IMR-90 (cell line): ENCODE results near the gene ARL6IP6. TPM values are rescaled to one million over a fixed set of nuclear protein-coding genes. Genes with fewer than 3 reads are reported as not detected.

Source experiments
- ATAC-seq: fragments of 200-7000 bp; cut with Tn5 transposase; 2 replicates; pipeline ENCODE4 v1.9.1; 2020; ENCODE audit warnings: low read depth, mild to moderate bottlenecking, moderate library complexity
- BruUV-seq: library from RNA; stranded (reverse); fragments of 400-500 nt; replicated peaks from 2 replicates; lab custom pipeline; 2021; lab: Mats Ljungman, UMichigan
- CTCF ChIA-PET: fragments of 300-600 bp; formaldehyde crosslinking; extraction: SDS; loops from one replicate; lab custom pipeline; 2021; ENCODE audit warnings: antibody characterized with exemption; lab: Yijun Ruan, JAX
- POLR2A ChIA-PET: fragments of 300-600 bp; sonication (Branson Sonifier 250); formaldehyde crosslinking; loops from one replicate; lab custom pipeline; 2022; ENCODE audit warnings: antibody characterized with exemption; ENCODE audit not compliant: unreplicated experiment; lab: Charles Lee
- DNase-seq: peaks from one replicate; pipeline ENCODE4 v3.0.0; 2013
- H2AFZ ChIP-seq: replicated peaks from 2 replicates; pipeline ENCODE3; 2013; ENCODE audit warnings: low read length, mild to moderate bottlenecking; ENCODE audit not compliant: poor library complexity
- H2AK5ac ChIP-seq: 2 replicates; pipeline ENCODE4 v1.6.1; 2013; ENCODE audit warnings: low read depth, low read length, inconsistent platforms
- H2AK9ac ChIP-seq: replicated peaks from 2 replicates; pipeline ENCODE3; 2013; ENCODE audit warnings: mild to moderate bottlenecking, low read depth, low read length, moderate library complexity; ENCODE audit not compliant: poor library complexity
- H2BK120ac ChIP-seq: 2 replicates; pipeline ENCODE4 v1.6.1; 2013; ENCODE audit warnings: low read depth, low read length, inconsistent platforms
- H2BK15ac ChIP-seq: 3 replicates; pipeline ENCODE4 v1.6.1; 2013; ENCODE audit warnings: low read depth, low read length, inconsistent platforms
- H2BK20ac ChIP-seq: 2 replicates; pipeline ENCODE4 v1.6.1; 2013; ENCODE audit warnings: low read depth, mild to moderate bottlenecking, inconsistent platforms, low read length, moderate library complexity
- H2BK5ac ChIP-seq: 2 replicates; pipeline ENCODE4 v1.6.1; 2013; ENCODE audit warnings: mild to moderate bottlenecking, low read depth, low read length, inconsistent platforms; ENCODE audit not compliant: poor library complexity, severe bottlenecking
- H3K14ac ChIP-seq: replicated peaks from 2 replicates; pipeline ENCODE4 v1.6.1; 2013; ENCODE audit warnings: low read depth, low read length, inconsistent platforms
- H3K18ac ChIP-seq: 2 replicates; pipeline ENCODE4 v1.6.1; 2013; ENCODE audit warnings: low read depth, low read length, control low read depth
- H3K23ac ChIP-seq: 2 replicates; pipeline ENCODE4 v1.6.1; 2013; ENCODE audit warnings: low read depth, low read length, inconsistent platforms
- H3K27ac ChIP-seq: 2 replicates; pipeline ENCODE4 v1.5.1; 2013; ENCODE audit warnings: mild to moderate bottlenecking, control low read depth, low read length; ENCODE audit not compliant: insufficient read depth
- H3K27me3 ChIP-seq: 2 replicates; pipeline ENCODE4 v1.6.1; 2013; ENCODE audit warnings: low read length; ENCODE audit not compliant: control insufficient read depth, insufficient read depth
- H3K36me3 ChIP-seq: 2 replicates; pipeline ENCODE4 v1.6.1; 2013; ENCODE audit warnings: low read length, mixed read lengths; ENCODE audit not compliant: control insufficient read depth, insufficient read depth
- H3K4ac ChIP-seq: 2 replicates; pipeline ENCODE4 v1.6.1; 2013; ENCODE audit warnings: low read depth, low read length, inconsistent platforms
- H3K4me1 ChIP-seq: 2 replicates; pipeline ENCODE4 v1.6.1; 2013; ENCODE audit warnings: low read length, mixed read lengths; ENCODE audit not compliant: control insufficient read depth, insufficient read depth
- H3K4me2 ChIP-seq: 2 replicates; pipeline ENCODE4 v1.6.1; 2013; ENCODE audit warnings: low read depth, mild to moderate bottlenecking, control low read depth, low read length, moderate library complexity
- H3K4me3 ChIP-seq: 2 replicates; pipeline ENCODE4 v1.5.1; 2013; ENCODE audit warnings: low read depth, mild to moderate bottlenecking, control low read depth, low read length, moderate library complexity; ENCODE audit not compliant: insufficient read depth
- H3K56ac ChIP-seq: 2 replicates; pipeline ENCODE4 v1.6.1; 2013; ENCODE audit warnings: low read length, inconsistent platforms; ENCODE audit not compliant: insufficient read depth; ENCODE audit errors: extremely low read depth
- H3K79me1 ChIP-seq, 2 experiments: 2 replicates each; pipeline ENCODE4 v1.6.1; 2013; ENCODE audit warnings: low read length in 2 of 2, inconsistent platforms in 1 of 2, low read depth in 1 of 2
- H3K9ac ChIP-seq: 2 replicates; pipeline ENCODE4 v1.6.1; 2013; ENCODE audit warnings: low read depth, low read length, control low read depth
- H3K9me1 ChIP-seq: 2 replicates; pipeline ENCODE4 v1.6.1; 2013; ENCODE audit warnings: low read length, inconsistent platforms; ENCODE audit not compliant: insufficient read depth
- H3K9me3 ChIP-seq: 2 replicates; pipeline ENCODE4 v1.6.1; 2013; ENCODE audit warnings: low read length; ENCODE audit not compliant: control insufficient read depth, insufficient read depth
- H4K20me1 ChIP-seq: 2 replicates; pipeline ENCODE4 v1.6.1; 2013; ENCODE audit warnings: low read length, inconsistent platforms; ENCODE audit not compliant: insufficient read depth
- H4K5ac ChIP-seq: 2 replicates; pipeline ENCODE4 v1.6.1; 2013; ENCODE audit warnings: mild to moderate bottlenecking, low read depth, low read length, control low read depth
- H4K8ac ChIP-seq, 2 experiments: 2 replicates each; pipeline ENCODE4 v1.6.1; 2013; ENCODE audit warnings: low read depth in 2 of 2, low read length in 2 of 2, control low read depth in 1 of 2, inconsistent platforms in 1 of 2
- H4K91ac ChIP-seq: 2 replicates; pipeline ENCODE4 v1.6.1; 2013; ENCODE audit warnings: low read depth, low read length, inconsistent platforms; ENCODE audit not compliant: insufficient read depth
- CHD1 ChIP-seq: IDR thresholded peaks from 2 replicates; pipeline ENCODE4 v1.6.1; 2012; ENCODE audit warnings: low read depth, low read length, improper control_type of control experiment
- CTCF ChIP-seq: conservative IDR thresholded peaks from 2 replicates; pipeline ENCODE4 v1.5.1; 2012; ENCODE audit warnings: mild to moderate bottlenecking, low read depth, low read length, improper control_type of control experiment
- ELK1 ChIP-seq: fragments of 150-350 bp; IDR thresholded peaks from 2 replicates; pipeline ENCODE4 v1.6.1; 2016; ENCODE audit warnings: low read depth, mild to moderate bottlenecking, low read length, moderate library complexity, borderline replicate concordance
- MAFK ChIP-seq: IDR thresholded peaks from 2 replicates; pipeline ENCODE4 v1.6.1; 2012; ENCODE audit warnings: low read depth, low read length, improper control_type of control experiment
- MXI1 ChIP-seq: IDR thresholded peaks from 2 replicates; pipeline ENCODE4 v1.6.1; 2012; ENCODE audit warnings: low read depth, mild to moderate bottlenecking, low read length, moderate library complexity, borderline replicate concordance
- POLR2A ChIP-seq: IDR thresholded peaks from 2 replicates; pipeline ENCODE4 v1.6.1; 2012; ENCODE audit warnings: mild to moderate bottlenecking, low read depth, low read length
- RAD21 ChIP-seq: IDR thresholded peaks from 2 replicates; pipeline ENCODE4 v1.6.1; 2012; ENCODE audit warnings: low read length, improper control_type of control experiment
- RFX5 ChIP-seq: IDR thresholded peaks from 2 replicates; pipeline ENCODE4 v1.8.0; 2012; ENCODE audit warnings: low read depth, mild to moderate bottlenecking, low read length, moderate library complexity
- SMC3 ChIP-seq: fragments of 150-350 bp; IDR thresholded peaks from 2 replicates; pipeline ENCODE4 v1.6.1; 2016; ENCODE audit warnings: low read depth, mild to moderate bottlenecking, antibody characterized with exemption, low read length, moderate library complexity
- USF2 ChIP-seq: fragments of 150-350 bp; IDR thresholded peaks from 2 replicates; pipeline ENCODE4 v1.6.1; 2017; ENCODE audit warnings: mild to moderate bottlenecking, antibody characterized with exemption, low read length, low read depth
- WGBS, 2 experiments: methylation state at CpG; one replicate each; pipeline versions ENCODE4 v1.1.5 to v1.1.7; 2013; ENCODE audit warnings: missing lambda C conversion rate in 2 of 2; ENCODE audit not compliant: insufficient read length in 1 of 2; ENCODE audit errors: extremely low coverage in 2 of 2; 5-methylcytosine and 5-hydroxymethylcytosine counted together
- dilution Hi-C: fragments of 300-500 bp; cut with HindIII; formaldehyde crosslinking; loops from one replicate; pipeline ENCODE4 v1.14.3; 2018; ENCODE audit warnings: low sequenced_read_pairs; ENCODE audit not compliant: unreplicated experiment
- in situ Hi-C: fragments of 300-500 bp; cut with MboI; formaldehyde crosslinking; loops from 3 replicates; pipeline ENCODE4 v1.14.3; 2019; ENCODE audit warnings: low sequenced_read_pairs, inconsistent platforms, mixed read lengths
- intact Hi-C: fragments of 100-400 bp; cut with micrococcal nuclease; formaldehyde crosslinking; loops from 2 replicates; pipeline ENCODE4 v1.10.0; 2022
- polyA plus RNA-seq, 3 experiments: library from polyadenylated mRNA; depleted of rRNA; stranded (reverse); fragments of >200 nt; gene quantifications; 2 replicates each; pipeline ENCODE4 v1.2.3, GENCODE V29; 2012; ENCODE audit warnings: low replicate concordance in 1 of 3
- total RNA-seq: library from RNA; depleted of rRNA; stranded (reverse); fragments of >200 nt; gene quantifications from 2 replicates; pipeline ENCODE4 v1.2.3, GENCODE V29; 2012

Gene ARL6IP6
- total and polyA plus RNA-seq, 2 of the 4 experiments (the other 2 are of a cell fraction), result 4.1 to 14.7 TPM

GRCh38 chr2:152708742-152709141, 9.7 kb upstream of the ARL6IP6 start:
- Histone ChIP-seq H3K79me1 (peaks cover 25 to 68% of the 10 kb centered on the region in 2 experiments), H2BK120ac (no peak overlapping the region), H3K4me2 (no peak overlapping the region), H3K4ac (no peak overlapping the region), H3K18ac (no peak overlapping the region), H2AK9ac (no peak overlapping the region), H2BK5ac (no peak overlapping the region), H3K9me1 (0 out of 2 replicates have a peak, but pooled peaks cover 2% of the 10 kb centered on the region), H3K14ac (no peak overlapping the region), H2AK5ac (no peak overlapping the region), H3K9me3 (no peaks in the 10 kb centered on the region), H3K36me3 (peaks cover 15% of the 10 kb centered on the region), H3K23ac (no peak overlapping the region), H3K56ac (no peak overlapping the region), H2BK20ac (no peak overlapping the region), H3K27ac (no peak overlapping the region), H3K27me3 (no peaks in the 10 kb centered on the region), H3K9ac (no peak overlapping the region), H4K5ac (no peak overlapping the region), H2AFZ (no peak overlapping the region), H3K4me1 (0 out of 2 replicates have a peak, but pooled peaks cover 1% of the 10 kb centered on the region), H2BK15ac (no peak overlapping the region), H3K4me3 (no peak overlapping the region), H4K20me1 (peaks cover 73% of the 10 kb centered on the region), H4K91ac (no peak overlapping the region), H4K8ac (no peak overlapping the region)
- DNase-seq (no peak), ATAC-seq (no peak)
- ChIA-PET POLR2A (no interaction called here), CTCF (no interaction called here)
- dilution Hi-C loops, result no loop called here
- in situ Hi-C loops, result no loop called here
- intact Hi-C loops, result no loop called here
- no TSS peak for BruUV-seq
- no CpG with 5 or more reads among the region's 2 CpGs for WGBS, 2 experiments
- TF ChIP-seq POLR2A (no peak), CHD1 (no peak), CTCF (no peak), MAFK (no peak), RAD21 (no peak), MXI1 (no peak), USF2 (no peak), ELK1 (no peak), SMC3 (no peak), RFX5 (no peak)
